OCI-LY1 (cell line): ENCODE results near the gene INPP4A.

Experiments used
- H2AFZ ChIP-seq: fragments of 200-600 bp; sonication (generic), shearing (Covaris generic); 2 replicates; pipeline ENCODE4 v1.6.0; 2014; ENCODE audit warnings: antibody characterized with exemption, mild to moderate bottlenecking, low read length
- H3F3A ChIP-seq: fragments of 200-600 bp; sonication (generic), shearing (Covaris generic); 2 replicates; pipeline ENCODE4 v1.6.0; 2014; ENCODE audit warnings: mild to moderate bottlenecking, antibody characterized with exemption, low read length, moderate library complexity; ENCODE audit not compliant: insufficient read depth
- H3K27ac ChIP-seq: fragments of 200-600 bp; sonication (generic); 2 replicates; pipeline ENCODE4 v1.5.1; 2014; ENCODE audit warnings: low read length, mixed run types, mild to moderate bottlenecking, low read depth; ENCODE audit not compliant: poor library complexity, severe bottlenecking
- H3K27me3 ChIP-seq: fragments of 200-600 bp; sonication (generic); 2 replicates; pipeline ENCODE4 v1.6.0; 2014; ENCODE audit warnings: antibody characterized with exemption, mild to moderate bottlenecking, low read length, moderate library complexity; ENCODE audit not compliant: insufficient read depth
- H3K36me3 ChIP-seq: fragments of 200-600 bp; sonication (generic); 2 replicates; pipeline ENCODE4 v1.6.1; 2014; ENCODE audit warnings: mild to moderate bottlenecking, antibody characterized with exemption, low read length, moderate library complexity, mixed read lengths; ENCODE audit not compliant: insufficient read depth
- H3K4me1 ChIP-seq: fragments of 200-600 bp; sonication (generic); 2 replicates; pipeline ENCODE4 v1.5.1; 2014; ENCODE audit warnings: mild to moderate bottlenecking, low read length, moderate library complexity; ENCODE audit not compliant: insufficient read depth, severe bottlenecking
- H3K4me2 ChIP-seq: fragments of 200-600 bp; sonication (generic), shearing (Covaris generic); 2 replicates; pipeline ENCODE4 v1.6.1; 2014; ENCODE audit warnings: low read length
- H3K4me3 ChIP-seq: fragments of 200-600 bp; sonication (generic); 2 replicates; pipeline ENCODE4 v1.5.1; 2014; ENCODE audit warnings: low read length, low read depth, mild to moderate bottlenecking, mixed read lengths; ENCODE audit not compliant: poor library complexity, severe bottlenecking
- H3K79me2 ChIP-seq: fragments of 200-600 bp; shearing (Covaris generic); 2 replicates; pipeline ENCODE4 v1.6.1; 2016; ENCODE audit warnings: mixed run types, low read length, mixed read lengths; ENCODE audit not compliant: insufficient read depth
- H3K9ac ChIP-seq: fragments of 200-600 bp; sonication (generic), shearing (Covaris generic); 2 replicates; pipeline ENCODE4 v1.6.1; 2014; ENCODE audit warnings: mild to moderate bottlenecking, low read length, mixed read lengths
- H3K9me2 ChIP-seq: fragments of 200-600 bp; sonication (generic), shearing (Covaris generic); 2 replicates; pipeline ENCODE4 v1.6.1; 2014; ENCODE audit warnings: low read depth, mild to moderate bottlenecking, low read length, mixed read lengths
- H3K9me3 ChIP-seq: fragments of 200-600 bp; shearing (Covaris generic); 2 replicates; pipeline ENCODE4 v1.6.1; 2014; ENCODE audit warnings: low read length, mixed read lengths
- H4K20me1 ChIP-seq: fragments of 200-600 bp; sonication (generic), shearing (Covaris generic); 2 replicates; pipeline ENCODE4 v1.6.0; 2016; ENCODE audit warnings: mild to moderate bottlenecking, low read length; ENCODE audit not compliant: insufficient read depth
- CTCF ChIP-seq: fragments of 200-600 bp; sonication (generic), shearing (Covaris generic); IDR thresholded peaks from 2 replicates; pipeline ENCODE4 v1.5.1; 2017; ENCODE audit warnings: mild to moderate bottlenecking, antibody characterized with exemption, low read length, moderate library complexity, mixed read lengths
- EZH2 ChIP-seq: fragments of 200-600 bp; sonication (generic), shearing (Covaris generic); IDR thresholded peaks from 2 replicates; pipeline ENCODE4 v1.8.0; 2017; ENCODE audit warnings: borderline replicate concordance, mixed run types, mild to moderate bottlenecking, antibody characterized with exemption, low read length, moderate library complexity, mixed read lengths

The INPP4A gene

GRCh38 chr2:98564541-98565132, 120.0 kb downstream of the INPP4A start:
- H3K27ac ChIP-seq, result no peak overlapping the region
- peaks cover 29% of the 10 kb centered on the region for H3K4me1 ChIP-seq
- no peaks in the 10 kb centered on the region for H3K9me3 ChIP-seq
- no peaks in the 10 kb centered on the region for H3F3A ChIP-seq
- no peak overlapping the region for H2AFZ ChIP-seq
- H3K36me3 ChIP-seq, result no peaks in the 10 kb centered on the region; the same call in 1 of the 2 replicates
- H3K4me3 ChIP-seq, result no peak overlapping the region
- no peaks in the 10 kb centered on the region for H3K27me3 ChIP-seq
- H3K9ac ChIP-seq, result no peak overlapping the region
- no peaks in the 10 kb centered on the region for H4K20me1 ChIP-seq
- no peak for TF ChIP-seq EZH2
- TF ChIP-seq CTCF, result no peak
- H3K4me2 ChIP-seq, result no peak overlapping the region
- no peaks in the 10 kb centered on the region for H3K79me2 ChIP-seq
- no peaks in the 10 kb centered on the region for H3K9me2 ChIP-seq

GRCh38 chr2:98565286-98565860, 120.7 kb downstream of the INPP4A start:
- TF ChIP-seq CTCF (no peak), EZH2 (no peak)

GRCh38 chr2:98565941-98566340, 121.3 kb downstream of the INPP4A start:
- Histone ChIP-seq H3K36me3 (no peaks in the 10 kb centered on the region; the same call in 1 of the 2 replicates), H3K9ac (no peak overlapping the region)

More at GRCh38 chr2:98565286-98565860, 120.7 kb downstream of the INPP4A start:
- no peaks in the 10 kb centered on the region for H4K20me1 ChIP-seq
- H3K27me3 ChIP-seq, result no peaks in the 10 kb centered on the region
- H3K4me3 ChIP-seq, result no peak overlapping the region
- peaks cover 22% of the 10 kb centered on the region for H3K4me1 ChIP-seq
- H3K27ac ChIP-seq, result no peak overlapping the region
- no peak overlapping the region for H2AFZ ChIP-seq
- no peaks in the 10 kb centered on the region for H3K79me2 ChIP-seq
- no peaks in the 10 kb centered on the region for H3K9me3 ChIP-seq
- H3K36me3 ChIP-seq, result no peaks in the 10 kb centered on the region; the same call in 1 of the 2 replicates
- no peaks in the 10 kb centered on the region for H3F3A ChIP-seq
- H3K9ac ChIP-seq, result no peak overlapping the region
- no peaks in the 10 kb centered on the region for H3K9me2 ChIP-seq
- H3K4me2 ChIP-seq, result no peak overlapping the region

More at GRCh38 chr2:98565941-98566340, 121.3 kb downstream of the INPP4A start:
- TF ChIP-seq EZH2 (no peak), CTCF (no peak)
- H3K9me2 ChIP-seq, result no peaks in the 10 kb centered on the region
- peaks cover 20% of the 10 kb centered on the region for H3K4me1 ChIP-seq
- H3K4me3 ChIP-seq, result no peak overlapping the region
- H3K4me2 ChIP-seq, result no peak overlapping the region
- no peak overlapping the region for H3K27ac ChIP-seq
- H4K20me1 ChIP-seq, result no peaks in the 10 kb centered on the region
- H3K27me3 ChIP-seq, result no peaks in the 10 kb centered on the region
- H3K9me3 ChIP-seq, result no peaks in the 10 kb centered on the region
- no peak overlapping the region for H2AFZ ChIP-seq
- H3F3A ChIP-seq, result no peaks in the 10 kb centered on the region
- no peaks in the 10 kb centered on the region for H3K79me2 ChIP-seq
